Measurements from ENCODE around the gene PMM2.
"Not testable (repeated sequence)": the region's sequence is repeated elsewhere in the genome, so short reads cannot be mapped to it uniquely, and the experiment has no call there.

Gene PMM2

DNA sequence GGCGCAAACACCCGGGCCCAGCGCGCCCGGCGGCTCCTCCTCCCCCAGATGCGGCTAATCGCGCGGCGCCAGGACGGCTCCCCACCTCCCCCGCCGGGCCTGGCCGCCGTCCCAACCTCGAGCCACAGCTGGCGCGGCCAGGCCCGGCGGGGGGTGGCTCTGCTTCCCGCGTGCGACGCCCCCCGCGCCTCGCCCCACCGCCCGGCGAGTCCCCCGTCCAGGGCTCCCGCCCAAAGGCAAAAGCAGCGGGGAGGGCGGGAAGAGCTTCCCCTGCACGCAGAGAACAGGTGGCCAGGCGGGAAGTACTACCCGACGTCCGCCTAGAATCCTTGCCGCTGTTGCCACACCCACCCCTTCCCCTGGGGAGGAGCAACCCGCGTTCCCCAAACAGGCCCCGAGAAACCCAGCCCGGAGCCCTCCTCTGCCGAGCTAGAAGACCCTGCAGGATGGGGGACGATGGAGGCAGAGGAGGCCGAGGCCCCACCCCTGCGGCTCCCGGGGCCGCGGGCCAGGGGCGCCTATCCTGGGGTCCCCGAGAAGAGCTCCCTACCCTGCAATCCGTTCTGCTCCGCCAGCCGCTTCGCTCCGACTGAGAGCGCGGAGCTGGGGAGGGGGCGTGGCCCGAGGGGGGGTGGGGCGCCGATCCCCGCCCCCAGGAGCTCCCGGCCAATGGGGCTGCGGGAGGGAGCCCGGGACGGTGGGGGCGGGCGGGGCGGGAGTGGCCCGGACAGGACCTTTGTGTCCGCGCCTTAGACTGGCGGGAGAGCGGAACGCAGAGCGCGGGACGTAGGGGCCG lies 71.0 kb downstream of the PMM2 start, which contains the start of gene CARHSP1:
Gene CARHSP1, minus strand, starts transcription at position 591 of the 796 bp plus-strand sequence. CDS start 9,678 bp downstream, outside the sequence.
- peak; percentile 94 for DNase-seq (ENCODE audit: low spot score)
- H3K4me3 ChIP-seq, result peak within 1 kb of the TSS; percentile 81
- TF ChIP-seq, protein P1, sequence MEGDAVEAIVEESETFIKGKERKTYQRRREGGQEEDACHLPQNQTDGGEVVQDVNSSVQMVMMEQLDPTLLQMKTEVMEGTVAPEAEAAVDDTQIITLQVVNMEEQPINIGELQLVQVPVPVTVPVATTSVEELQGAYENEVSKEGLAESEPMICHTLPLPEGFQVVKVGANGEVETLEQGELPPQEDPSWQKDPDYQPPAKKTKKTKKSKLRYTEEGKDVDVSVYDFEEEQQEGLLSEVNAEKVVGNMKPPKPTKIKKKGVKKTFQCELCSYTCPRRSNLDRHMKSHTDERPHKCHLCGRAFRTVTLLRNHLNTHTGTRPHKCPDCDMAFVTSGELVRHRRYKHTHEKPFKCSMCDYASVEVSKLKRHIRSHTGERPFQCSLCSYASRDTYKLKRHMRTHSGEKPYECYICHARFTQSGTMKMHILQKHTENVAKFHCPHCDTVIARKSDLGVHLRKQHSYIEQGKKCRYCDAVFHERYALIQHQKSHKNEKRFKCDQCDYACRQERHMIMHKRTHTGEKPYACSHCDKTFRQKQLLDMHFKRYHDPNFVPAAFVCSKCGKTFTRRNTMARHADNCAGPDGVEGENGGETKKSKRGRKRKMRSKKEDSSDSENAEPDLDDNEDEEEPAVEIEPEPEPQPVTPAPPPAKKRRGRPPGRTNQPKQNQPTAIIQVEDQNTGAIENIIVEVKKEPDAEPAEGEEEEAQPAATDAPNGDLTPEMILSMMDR (IDR thresholded peaks at IDR 0.05), result no peak
- peak within 1 kb of the TSS; percentile 68 to 92 for H3K27ac ChIP-seq

DNA sequence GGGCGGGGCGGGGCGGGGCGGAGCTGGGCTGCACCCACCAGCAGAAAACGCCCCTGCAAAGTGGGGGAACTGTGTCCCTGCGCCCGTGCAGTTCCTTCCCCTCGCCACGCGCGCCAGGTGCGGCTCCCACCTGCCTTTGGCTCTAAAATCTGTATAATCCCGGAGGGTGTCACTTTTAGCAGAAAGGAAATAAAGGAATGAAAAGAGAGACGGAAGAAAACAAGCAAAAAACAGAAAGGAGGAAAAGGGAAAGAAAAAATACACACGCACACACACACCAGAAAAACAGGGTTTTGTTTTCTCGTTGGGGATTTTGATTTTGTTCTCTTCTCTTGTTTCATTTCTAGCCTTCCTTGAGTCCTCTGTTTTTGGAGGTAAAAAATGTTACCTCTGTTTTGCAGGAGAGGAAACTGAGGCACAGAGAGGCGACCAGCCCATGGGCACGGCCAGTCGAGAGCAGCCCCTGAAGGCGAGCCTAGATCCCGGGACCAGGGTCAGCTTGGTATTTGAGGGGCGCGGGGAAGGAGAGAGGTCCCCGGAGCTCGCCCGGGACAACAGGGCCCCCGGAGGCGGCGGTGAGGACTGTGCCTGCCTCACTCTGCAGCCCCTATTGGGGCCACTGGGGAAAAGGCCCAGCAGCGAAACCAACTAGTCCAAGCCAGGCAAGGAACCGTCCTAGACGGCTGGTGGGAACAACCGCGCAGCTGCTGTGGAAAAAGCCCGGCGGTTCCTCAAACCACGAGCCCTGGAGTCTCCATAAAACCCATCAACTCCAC lies 71.8 kb downstream of the PMM2 start:
- DNase-seq (ENCODE audit: low spot score), result no peak
- TF ChIP-seq, protein P1 (IDR thresholded peaks at IDR 0.05), result no peak
- Histone ChIP-seq H3K27ac (peak overlapping the region; percentile 68 to 92), H3K4me3 (peak overlapping the region; percentile 81)

DNA sequence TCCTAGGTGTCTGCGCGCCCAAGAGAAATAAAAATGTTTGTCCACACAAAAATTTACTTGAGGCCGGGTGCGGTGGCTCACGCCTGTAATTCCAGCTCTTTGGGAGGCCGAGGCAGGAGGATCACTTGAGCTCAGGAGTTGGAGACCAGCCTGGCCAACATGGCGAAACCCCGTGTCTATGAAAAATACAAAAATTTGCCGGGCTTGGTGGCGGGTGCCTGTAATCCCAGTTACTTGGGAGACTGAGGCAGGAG lies 72.3 kb downstream of the PMM2 start:
- DNase-seq (ENCODE audit: low spot score); H3K27ac ChIP-seq; H3K4me3 ChIP-seq: not testable (repeated sequence)

DNA sequence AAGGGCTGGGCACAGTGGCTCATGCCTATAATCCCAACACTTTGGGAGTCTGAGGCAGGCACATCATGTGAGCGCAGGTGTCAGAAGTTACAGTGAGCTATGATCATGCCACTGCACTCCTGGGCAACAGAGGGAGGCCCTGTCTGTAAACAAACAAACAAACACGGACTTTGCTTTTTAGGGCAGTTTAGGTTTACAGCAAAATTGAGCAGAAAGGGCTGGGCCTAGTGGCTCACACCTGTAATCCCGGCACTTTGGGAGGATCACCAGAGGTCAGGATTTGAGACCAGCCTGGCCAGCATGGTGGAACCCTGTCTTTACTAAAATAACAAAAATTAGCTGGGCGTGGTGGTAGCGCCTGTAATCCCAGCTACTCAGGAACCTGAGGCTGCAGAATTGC lies 74.4 kb downstream of the PMM2 start:
- DNase-seq (ENCODE audit: low spot score), result no peak

DNA sequence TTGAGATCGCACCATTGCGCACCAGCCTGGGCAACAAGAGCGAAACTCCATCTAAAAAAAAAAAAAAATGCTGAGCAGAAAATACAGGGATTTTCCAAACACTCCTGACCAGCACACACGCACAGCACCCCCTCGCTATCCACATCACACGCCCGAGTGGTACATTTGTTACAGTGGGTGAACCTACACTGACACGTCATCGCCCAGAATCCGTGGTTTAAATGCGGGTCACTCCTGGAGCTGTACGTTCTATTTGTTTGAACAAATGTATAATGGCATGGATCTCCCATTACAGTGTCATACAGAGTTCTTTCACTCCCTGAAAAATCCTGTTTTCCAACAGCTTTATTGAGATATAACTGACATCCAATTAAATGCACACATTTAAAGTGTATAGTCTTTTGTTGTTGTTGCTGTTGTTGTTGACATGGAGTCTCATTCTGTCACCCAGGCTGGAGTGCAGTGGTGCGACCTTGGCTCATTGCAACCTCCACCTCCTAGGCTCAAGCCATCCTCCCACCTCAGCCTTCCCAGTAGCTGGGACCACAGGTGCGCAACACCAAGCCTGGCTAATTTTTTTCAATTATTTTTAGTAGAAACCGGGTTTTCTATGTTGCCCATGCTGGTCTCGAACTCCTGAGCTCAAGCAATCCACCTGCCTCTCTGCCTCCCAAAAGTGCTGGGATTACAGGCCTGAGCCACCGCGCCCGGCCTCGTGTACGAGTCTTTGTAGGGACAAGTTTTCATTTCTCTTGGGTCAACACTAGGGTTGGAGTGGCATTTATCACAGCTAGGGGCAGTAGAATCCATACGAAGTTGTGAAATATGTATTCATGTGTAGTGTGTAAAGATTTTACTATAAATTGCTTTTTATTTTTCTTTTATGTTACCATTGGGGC lies 75.6 kb downstream of the PMM2 start:
- DNase-seq (ENCODE audit: low spot score), result no peak
- no peak overlapping the region for H3K27ac ChIP-seq
- no peak overlapping the region for H3K4me3 ChIP-seq
- TF ChIP-seq, protein P1 (IDR thresholded peaks at IDR 0.05), result no peak

More for the DNA sequence above, 74.4 kb downstream of the PMM2 start:
- Histone ChIP-seq H3K27ac (no peak overlapping the region), H3K4me3 (no peak overlapping the region)
- TF ChIP-seq, protein P1 (IDR thresholded peaks at IDR 0.05), result no peak

DNA sequence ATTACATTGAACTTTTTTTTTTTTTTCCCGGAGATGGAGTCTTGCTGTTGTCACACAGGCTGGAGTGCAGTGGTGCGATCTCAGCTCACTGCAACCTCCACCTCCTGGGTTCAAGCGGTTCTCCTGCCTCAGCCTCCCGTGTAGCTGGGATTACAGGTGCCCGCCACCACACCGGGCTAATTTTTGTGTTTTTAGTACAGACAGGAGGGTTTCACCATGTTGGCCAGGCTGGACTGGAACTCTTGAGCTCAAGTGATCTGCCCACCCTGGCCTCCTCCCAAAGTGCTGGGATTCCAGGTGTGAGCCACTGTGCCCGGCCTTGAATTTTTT lies 76.2 kb downstream of the PMM2 start:
- not testable (repeated sequence) for H3K27ac ChIP-seq; DNase-seq (ENCODE audit: low spot score); H3K4me3 ChIP-seq

DNA sequence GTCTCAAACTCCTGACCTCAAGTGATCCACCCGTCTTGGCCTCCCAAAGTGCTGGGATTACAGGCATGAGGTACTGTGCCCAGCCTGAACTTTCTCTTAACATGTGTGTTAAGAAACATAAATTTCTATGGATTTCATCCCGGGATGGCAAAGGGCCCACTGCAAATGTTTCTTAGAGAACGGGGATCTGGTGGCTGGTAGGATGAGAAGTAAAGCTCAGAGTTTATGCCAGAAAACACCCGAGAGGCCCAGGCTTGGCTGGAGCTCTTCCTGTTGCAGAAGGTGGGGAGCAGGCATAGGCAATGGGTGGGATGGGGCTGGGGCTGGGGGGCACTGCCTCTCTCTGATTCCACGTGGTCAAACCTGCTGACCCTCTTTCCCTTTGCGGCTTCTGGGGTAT lies 76.7 kb downstream of the PMM2 start:
- Histone ChIP-seq H3K4me3 (no peak overlapping the region), H3K27ac (no peak overlapping the region)
- DNase-seq (ENCODE audit: low spot score), result no peak
- TF ChIP-seq, protein P1 (IDR thresholded peaks at IDR 0.05), result no peak

DNA sequence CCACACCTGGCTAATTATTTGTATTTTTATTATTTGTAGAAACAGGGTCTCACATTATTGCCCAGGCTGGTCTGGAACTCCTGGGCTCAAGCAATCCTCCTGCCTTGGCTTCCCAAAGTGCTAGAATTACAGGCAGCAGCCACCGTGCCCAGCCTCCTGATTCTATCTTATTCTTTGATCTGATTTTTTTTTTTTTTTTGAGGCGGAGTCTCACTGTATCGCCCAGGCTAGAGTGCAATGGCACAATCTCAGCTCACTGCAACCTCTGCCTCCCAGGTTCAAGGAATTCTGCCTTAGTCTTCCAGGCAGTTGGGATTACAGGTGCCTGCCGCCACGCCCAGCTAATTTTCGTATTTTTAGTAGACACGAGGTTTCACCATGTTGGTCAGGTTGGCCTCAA lies 77.7 kb downstream of the PMM2 start:
- not testable (repeated sequence) for H3K27ac ChIP-seq; DNase-seq (ENCODE audit: low spot score); H3K4me3 ChIP-seq
